ENCODE results near the gene WFS1. TPM values are rescaled to one million over a fixed set of nuclear protein-coding genes. Genes with fewer than 3 reads are reported as not detected.

WFS1 gene
- total and polyA plus RNA-seq, 2 experiments from 2014 or later = 36.1 to 43.1 TPM

- Histone ChIP-seq H3K4me3 (no peak overlapping the region), H3K4me1 (ENCODE audit: insufficient read depth) (peaks cover 20% of the 10 kb centered on the region), H3K9me2 (replicated peaks; ENCODE audit: insufficient read depth) (no peaks in the 10 kb centered on the region), H3K4me2 (peak overlapping the region; percentile 87), H3K9me3 (ENCODE audit: low read depth) (no peaks in the 10 kb centered on the region), H3K27ac (no peak overlapping the region), H2AFZ (no peak overlapping the region), H3K36me3 (replicated peaks; ENCODE audit: insufficient read depth, low read depth) (no peaks in the 10 kb centered on the region), H4K20me1 (ENCODE audit: insufficient read depth, poor library complexity, severe bottlenecking) (no peaks in the 10 kb centered on the region), H3K27me3 (no peaks in the 10 kb centered on the region), H3K79me2 (peaks cover 37% of the 10 kb centered on the region)
- TF ChIP-seq CTCF (IDR thresholded peaks at IDR 0.05; ENCODE audit: poor library complexity) (no peak), EZH2phosphoT487 (IDR thresholded peaks at IDR 0.05; ENCODE audit: low read depth, severe bottlenecking, unreplicated experiment) (no peak), EZH2 (IDR thresholded peaks at IDR 0.05; ENCODE audit: borderline replicate concordance) (no peak)
- DNase-seq (ENCODE audit: low spot score) = no peak
- 92% methylated on average over 7 of the region's 9 CpGs for WGBS (ENCODE audit: low lambda C conversion rate, missing lambda C conversion rate)
Measured at GRCh38 chr4:6271206-6271605, 1.6 kb downstream of the WFS1 start.

GRCh38 chr4:6271701-6272465, 2.2 kb downstream of the WFS1 start:
- Histone ChIP-seq H3K4me3 (no peak overlapping the region), H3K36me3 (replicated peaks; ENCODE audit: insufficient read depth, low read depth) (no peaks in the 10 kb centered on the region), H3K27me3 (no peaks in the 10 kb centered on the region), H3K79me2 (peaks cover 41% of the 10 kb centered on the region), H3K27ac (no peak overlapping the region), H4K20me1 (ENCODE audit: insufficient read depth, poor library complexity, severe bottlenecking) (no peaks in the 10 kb centered on the region), H3K9me3 (ENCODE audit: low read depth) (no peaks in the 10 kb centered on the region), H2AFZ (no peak overlapping the region), H3K9me2 (replicated peaks; ENCODE audit: insufficient read depth) (no peaks in the 10 kb centered on the region), H3K4me2 (peak overlapping the region; percentile 10), H3K4me1 (ENCODE audit: insufficient read depth) (peaks cover 27% of the 10 kb centered on the region)
- 76% methylated on average over 13 of the region's 15 CpGs for WGBS (ENCODE audit: low lambda C conversion rate, missing lambda C conversion rate)
- no peak for DNase-seq (ENCODE audit: low spot score)
- TF ChIP-seq EZH2phosphoT487 (IDR thresholded peaks at IDR 0.05; ENCODE audit: low read depth, severe bottlenecking, unreplicated experiment) (no peak), CTCF (IDR thresholded peaks at IDR 0.05; ENCODE audit: poor library complexity) (no peak), EZH2 (IDR thresholded peaks at IDR 0.05; ENCODE audit: borderline replicate concordance) (no peak)

GRCh38 chr4:6272863-6273660, 3.4 kb downstream of the WFS1 start:
- Histone ChIP-seq H3K4me3 (no peak overlapping the region), H2AFZ (no peak overlapping the region), H3K9me2 (replicated peaks; ENCODE audit: insufficient read depth) (no peaks in the 10 kb centered on the region), H3K79me2 (peaks cover 47% of the 10 kb centered on the region), H4K20me1 (ENCODE audit: insufficient read depth, poor library complexity, severe bottlenecking) (no peaks in the 10 kb centered on the region), H3K4me2 (peak overlapping the region; percentile 39), H3K4me1 (ENCODE audit: insufficient read depth) (peaks cover 37% of the 10 kb centered on the region), H3K27me3 (no peaks in the 10 kb centered on the region), H3K27ac (peak overlapping the region; percentile 56), H3K9me3 (ENCODE audit: low read depth) (no peaks in the 10 kb centered on the region), H3K36me3 (replicated peaks; ENCODE audit: insufficient read depth, low read depth) (no peaks in the 10 kb centered on the region)
- 56% methylated on average over 15 of the region's 15 CpGs for WGBS (ENCODE audit: low lambda C conversion rate, missing lambda C conversion rate)
- TF ChIP-seq CTCF (IDR thresholded peaks at IDR 0.05; ENCODE audit: poor library complexity) (no peak), EZH2 (IDR thresholded peaks at IDR 0.05; ENCODE audit: borderline replicate concordance) (no peak), EZH2phosphoT487 (IDR thresholded peaks at IDR 0.05; ENCODE audit: low read depth, severe bottlenecking, unreplicated experiment) (no peak)
- peak; percentile 63 for DNase-seq (ENCODE audit: low spot score)
